C1 segment of cervical spinal cord (tissue), 14 donors: ENCODE data around the gene MPRIP.
"Not testable (repeated sequence)": the region's sequence is repeated elsewhere in the genome, so short reads cannot be mapped to it uniquely, and the experiment has no call there.

ENCODE experiments used
- DNase-seq, 14 donors: peaks; one replicate each; lab custom pipeline; 2025; lab: John Stamatoyannopoulos, UW

Gene MPRIP, protein sequence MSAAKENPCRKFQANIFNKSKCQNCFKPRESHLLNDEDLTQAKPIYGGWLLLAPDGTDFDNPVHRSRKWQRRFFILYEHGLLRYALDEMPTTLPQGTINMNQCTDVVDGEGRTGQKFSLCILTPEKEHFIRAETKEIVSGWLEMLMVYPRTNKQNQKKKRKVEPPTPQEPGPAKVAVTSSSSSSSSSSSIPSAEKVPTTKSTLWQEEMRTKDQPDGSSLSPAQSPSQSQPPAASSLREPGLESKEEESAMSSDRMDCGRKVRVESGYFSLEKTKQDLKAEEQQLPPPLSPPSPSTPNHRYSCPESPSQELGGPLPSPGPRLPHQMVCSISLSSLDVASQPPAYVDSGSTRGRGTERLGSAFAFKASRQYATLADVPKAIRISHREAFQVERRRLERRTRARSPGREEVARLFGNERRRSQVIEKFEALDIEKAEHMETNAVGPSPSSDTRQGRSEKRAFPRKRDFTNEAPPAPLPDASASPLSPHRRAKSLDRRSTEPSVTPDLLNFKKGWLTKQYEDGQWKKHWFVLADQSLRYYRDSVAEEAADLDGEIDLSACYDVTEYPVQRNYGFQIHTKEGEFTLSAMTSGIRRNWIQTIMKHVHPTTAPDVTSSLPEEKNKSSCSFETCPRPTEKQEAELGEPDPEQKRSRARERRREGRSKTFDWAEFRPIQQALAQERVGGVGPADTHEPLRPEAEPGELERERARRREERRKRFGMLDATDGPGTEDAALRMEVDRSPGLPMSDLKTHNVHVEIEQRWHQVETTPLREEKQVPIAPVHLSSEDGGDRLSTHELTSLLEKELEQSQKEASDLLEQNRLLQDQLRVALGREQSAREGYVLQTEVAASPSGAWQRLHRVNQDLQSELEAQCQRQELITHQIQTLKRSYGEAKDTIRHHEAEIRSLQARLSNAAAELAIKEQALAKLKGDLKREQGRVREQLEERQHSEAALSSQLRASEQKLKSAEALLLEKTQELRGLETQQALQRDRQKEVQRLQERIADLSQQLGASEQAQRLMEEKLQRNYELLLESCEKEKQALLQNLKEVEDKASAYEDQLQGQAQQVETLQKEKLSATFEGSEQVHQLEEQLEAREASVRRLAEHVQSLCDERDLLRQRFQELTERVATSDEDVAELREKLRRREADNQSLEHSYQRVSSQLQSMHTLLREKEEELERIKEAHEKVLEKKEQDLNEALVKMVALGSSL (N-terminal part only)

DNA sequence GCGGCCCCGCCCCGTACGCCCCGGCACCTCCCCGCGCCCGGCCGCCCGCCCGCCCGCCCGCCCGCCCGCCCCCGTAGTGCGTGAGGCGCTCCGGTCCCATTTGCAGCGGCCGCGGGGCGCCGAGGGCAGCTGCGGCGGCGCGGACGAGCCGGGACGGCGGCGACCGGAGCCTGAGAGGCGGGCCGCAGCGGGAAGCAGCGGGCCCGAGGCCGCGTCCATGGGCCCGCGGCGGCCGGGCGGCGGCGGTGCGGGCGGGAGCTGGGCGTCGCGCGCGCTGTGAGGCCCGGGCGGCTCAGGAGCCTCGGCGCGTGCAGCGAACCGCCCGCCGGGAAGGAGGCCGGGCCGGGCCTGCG lies at the start of gene MPRIP:
TSS of gene MPRIP (plus strand) at position 74 of the 353 bp plus-strand sequence. CDS start 392 bp downstream, outside the sequence.
- DNase-seq, result no peak

DNA sequence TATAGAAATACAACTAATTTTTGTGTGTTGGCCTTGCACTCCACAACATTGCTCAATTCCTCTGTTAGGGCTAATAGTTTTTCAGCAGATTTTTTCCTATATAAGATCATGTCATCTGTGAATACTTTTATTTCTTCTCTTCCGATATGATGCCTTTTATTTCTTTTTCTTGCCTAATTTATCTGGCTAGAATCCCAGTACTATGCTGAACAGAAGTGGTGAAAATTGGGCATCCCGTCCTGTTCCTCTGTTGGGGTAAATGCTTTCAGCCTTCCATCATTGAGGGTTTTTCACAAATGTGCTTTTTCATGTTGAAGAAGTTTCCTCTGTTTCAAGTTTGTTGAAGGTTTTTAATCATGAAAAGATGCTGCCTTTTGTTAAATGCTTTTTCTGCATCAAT lies 47.6 kb upstream of the MPRIP start:
- no peak for DNase-seq

DNA sequence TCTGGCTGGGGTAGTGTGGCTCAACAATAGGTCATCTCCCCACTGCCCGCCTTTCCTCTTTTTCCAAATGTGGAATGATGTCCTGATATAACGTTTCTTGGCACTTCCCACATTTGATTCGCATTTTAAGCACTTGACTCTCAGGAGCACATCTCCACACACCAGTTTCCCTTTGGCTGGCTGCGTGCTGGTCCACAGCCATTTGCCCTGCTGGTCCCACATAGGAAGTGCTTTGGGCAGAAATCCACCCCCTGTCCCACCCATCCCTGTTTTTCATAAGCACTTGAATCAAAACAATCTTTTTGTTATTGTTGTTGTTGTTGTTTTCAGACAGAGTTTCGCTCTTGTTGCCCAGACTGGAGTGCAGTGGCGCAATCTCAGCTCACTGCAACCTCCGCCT lies 46.3 kb upstream of the MPRIP start:
- DNase-seq, result no peak

DNA sequence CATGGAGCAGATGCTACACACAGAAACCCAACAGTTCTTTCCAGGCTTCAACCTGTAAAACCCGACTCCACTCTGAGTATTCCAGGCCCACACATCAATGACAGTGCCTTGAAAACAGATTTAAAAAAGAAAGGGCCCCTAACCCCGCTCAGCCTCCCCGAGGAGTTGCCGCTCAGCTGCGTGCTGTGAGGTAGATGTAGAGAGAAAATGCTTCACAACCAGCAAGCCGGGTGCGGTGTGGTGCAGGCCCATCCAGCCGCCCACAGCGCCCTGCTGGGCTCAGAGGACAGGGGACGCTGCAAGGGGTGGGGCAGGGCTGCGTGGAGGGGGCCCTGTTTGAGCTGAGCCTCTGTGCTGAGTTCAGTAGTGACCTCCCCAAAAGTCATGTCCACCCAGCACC lies 45.5 kb upstream of the MPRIP start:
- not testable (repeated sequence) for DNase-seq

DNA sequence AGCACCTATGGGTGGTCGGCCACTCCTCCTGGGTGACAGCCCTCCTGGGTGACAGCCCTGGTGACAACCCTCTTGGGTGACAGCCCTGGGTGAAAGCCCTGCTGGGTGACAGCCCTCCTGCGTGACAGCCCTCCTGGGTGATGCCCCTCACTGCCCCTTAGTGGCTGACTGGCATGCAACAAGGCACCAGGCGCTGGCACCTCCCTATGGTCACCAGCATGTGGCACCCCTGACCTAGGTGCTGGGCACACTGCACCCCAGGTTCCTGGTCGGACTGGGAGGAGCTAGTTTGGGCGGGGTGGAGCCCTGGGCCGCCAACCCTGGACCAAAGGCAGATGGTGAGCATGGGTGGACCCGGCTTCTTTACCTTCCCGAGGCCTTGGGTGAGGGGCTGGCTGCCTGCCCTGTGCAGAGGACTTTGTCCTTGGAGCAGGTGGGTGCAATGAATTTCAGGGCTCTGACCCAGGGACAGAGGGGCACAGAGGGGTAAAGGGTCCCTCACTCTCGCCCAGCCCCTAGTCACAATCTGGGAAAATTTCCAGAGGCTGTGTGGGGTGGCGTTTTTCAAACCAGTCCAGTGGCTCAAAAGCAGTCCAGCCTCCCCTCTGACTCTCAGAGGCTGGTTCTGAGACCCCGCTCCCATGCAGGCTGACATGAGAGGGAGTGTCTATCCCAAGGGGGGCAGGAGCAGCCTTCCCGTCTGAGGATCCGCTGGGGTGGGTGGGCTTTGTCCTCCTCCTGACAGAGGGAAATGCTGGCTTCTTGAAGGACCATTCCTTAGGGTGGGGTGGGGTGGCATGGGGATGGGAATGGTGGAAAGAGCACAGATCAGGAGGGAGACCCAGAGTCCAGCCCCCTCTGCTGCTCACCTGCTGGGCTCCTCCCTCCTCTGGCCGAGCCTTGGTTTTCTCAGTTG lies 44.5 kb upstream of the MPRIP start:
- peak in 2 of 14 donors; percentile 7 to 11 for DNase-seq

DNA sequence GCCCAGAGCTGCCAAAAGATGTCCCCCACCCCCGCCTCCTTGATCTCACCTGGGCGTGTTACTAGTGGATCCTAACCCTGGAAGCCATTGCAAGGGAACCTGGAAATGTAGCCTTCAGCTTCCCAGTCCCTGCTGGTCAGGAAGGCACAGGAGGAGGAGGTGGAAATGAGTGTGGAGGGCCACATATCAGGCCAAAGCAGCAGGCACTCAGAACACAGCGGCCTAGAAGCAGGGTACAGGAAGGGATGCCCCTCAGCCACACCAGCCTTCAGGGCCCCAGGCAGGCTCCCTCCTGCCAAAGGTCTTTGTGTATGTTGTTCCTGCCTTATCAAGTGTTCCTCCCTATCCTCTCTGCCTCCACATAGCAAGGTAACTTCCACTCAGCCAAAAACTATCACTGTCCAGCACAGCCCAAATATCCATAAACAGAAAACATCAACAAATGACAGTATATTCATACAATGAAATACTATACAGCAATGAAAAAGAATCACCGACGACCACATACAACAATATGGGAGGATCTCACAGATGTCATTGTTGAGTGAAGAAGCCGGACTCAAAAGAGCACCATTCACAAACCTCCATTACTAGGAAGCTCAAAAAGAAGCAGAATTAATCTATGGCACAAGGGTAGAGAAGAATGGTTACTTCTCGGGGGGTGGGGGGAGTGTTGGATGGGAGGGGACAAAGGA lies 42.2 kb upstream of the MPRIP start:
- DNase-seq, result no peak

DNA sequence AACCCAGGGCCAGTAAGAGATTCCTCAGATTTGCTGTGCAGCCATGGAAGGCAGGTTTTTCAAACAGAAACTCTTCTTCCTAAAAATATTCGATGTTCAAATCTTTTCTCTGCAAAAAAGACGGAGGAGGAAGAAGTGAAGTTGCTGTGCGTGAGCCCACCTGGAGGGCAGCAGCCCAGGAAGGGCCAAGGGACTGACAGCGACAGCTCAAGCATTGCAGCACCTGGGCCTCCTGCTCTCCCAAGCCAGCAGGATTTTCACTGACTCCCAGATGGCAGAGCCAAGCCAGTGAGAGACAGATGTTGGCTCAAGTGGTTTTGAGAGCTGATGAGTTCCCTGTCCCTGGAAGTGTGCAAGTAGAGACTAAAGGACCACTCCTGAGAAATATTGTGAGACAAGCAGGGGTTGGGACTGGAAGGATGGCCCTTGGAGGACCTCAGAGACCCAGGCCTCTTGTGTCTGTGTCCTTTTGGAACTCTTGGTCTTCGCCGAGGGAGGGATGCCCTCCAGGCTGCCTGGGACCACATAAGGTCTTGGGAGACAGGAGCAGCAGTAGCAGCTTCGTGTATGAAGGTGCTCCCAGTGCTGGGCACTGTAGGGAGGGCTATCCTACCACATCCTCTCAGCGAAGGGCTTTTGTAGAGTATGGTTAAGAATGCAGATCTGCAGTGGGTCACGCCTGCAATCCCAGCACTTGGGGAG lies 41.0 kb upstream of the MPRIP start:
- DNase-seq, result no peak

DNA sequence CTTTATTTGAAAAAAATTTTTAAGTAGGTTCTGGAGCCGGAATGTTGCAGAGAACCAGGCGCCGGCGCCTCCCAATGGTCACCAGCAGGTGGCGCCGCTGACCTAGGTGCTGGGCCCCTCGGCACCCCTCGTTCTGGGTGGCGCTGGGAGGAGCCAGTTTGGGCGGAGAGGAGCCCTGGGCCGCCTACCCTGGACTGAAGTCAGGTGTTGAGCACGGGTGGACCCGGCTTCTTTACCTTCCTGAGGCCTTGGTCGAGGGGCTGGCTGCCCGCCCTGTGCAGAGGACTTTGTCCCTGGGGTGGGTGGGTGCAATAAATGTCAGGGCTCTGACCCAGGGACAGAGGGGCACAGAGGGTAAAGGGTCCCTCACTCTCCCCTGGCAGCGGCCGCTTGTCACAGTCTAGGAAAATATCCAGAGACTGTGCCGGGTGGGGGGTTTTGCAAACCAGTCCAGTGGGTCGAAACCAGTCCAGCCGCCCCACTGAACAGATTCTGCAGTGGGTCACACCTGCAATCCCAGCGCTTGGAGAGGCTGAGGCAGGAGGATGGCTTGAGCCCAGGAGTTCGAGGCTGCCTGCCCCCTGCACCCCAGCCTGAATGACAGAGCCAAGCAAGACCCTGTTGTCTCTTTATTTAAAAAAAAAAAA lies 40.3 kb upstream of the MPRIP start:
- DNase-seq, result peak in 12 of 14 donors; percentile 6 to 76 (median 33)

DNA sequence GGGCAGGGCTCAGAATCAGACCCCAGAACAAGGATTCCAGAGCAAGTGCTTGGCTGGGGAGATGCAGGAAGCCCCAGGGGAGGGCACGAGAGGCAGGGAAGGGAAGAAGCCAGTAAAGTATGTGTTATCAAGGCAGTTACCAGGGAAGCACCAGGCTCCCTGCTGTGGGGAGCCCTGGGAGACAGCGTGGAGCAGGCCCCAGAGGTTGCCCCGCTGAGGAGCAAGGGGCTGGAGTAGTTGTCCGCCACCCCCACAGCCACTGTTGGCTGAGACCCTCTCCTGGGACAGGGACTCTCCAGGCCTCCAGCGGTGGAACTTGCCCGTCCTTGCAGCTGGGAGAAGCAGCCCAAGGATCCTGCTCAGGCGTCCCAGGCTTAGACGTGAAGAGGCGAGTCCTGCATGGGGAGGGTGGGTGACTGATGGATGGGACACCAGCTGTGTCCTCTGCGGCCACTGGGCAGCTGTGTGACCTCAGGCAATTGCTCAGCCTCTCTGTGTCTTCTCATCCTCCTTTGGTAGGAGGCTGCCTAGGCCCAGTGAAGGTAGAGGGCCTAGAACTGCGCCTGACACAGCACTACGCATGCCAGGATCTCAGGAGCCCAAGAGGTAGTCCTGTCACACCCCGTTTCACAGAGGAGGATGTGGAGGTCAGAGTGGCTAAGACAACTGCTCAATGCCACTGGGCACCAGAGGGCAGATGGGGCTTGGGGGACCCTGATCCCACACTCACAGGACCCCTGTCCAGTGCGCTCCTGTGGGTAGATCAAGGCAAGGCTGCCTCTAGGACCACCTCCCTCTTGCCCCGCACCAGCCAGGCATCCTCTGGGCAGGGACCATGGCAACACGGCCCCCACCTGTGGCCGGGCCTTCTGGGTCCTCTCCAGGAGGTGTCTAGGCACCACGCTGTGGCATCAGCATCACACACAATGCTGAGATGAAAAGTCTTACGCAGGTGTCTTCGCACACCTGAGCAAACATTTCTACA lies 39.2 kb upstream of the MPRIP start:
- DNase-seq, result not testable (repeated sequence)

DNA sequence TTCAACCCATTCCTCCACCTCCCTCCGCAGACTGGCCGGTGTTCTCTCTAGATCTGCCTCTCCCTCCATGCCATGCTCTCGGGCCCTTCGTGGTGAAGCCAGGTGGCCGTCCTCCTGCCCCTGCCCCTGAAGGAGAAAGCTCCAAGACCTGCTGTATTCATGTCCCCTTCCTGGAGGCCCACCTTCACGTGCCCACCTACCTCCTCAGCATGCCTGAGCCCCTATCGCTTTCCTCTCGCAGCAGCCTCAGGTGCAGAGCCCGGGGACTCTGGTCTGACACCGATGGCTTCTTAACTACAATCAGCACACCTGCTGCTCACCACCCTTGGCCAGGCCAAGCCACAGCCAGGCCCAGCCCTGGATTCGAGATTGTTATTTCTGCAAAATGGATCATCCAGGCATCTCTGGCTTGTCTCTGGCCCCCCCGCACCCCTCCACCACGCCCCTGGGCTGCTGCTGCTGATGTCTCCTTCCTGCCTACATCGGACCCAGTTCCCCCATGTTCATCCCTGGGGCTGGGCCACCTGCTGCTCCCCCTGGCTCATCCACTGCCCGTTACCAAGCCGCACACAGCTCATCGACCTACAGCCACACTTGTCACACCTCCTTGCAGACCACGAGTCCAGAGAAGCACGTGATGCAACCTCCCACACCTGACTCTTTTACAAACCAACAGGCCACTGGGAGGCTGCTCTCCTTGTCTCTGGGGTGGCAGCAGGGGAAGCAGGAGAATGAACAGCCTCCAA lies 37.8 kb upstream of the MPRIP start:
- no peak for DNase-seq

DNA sequence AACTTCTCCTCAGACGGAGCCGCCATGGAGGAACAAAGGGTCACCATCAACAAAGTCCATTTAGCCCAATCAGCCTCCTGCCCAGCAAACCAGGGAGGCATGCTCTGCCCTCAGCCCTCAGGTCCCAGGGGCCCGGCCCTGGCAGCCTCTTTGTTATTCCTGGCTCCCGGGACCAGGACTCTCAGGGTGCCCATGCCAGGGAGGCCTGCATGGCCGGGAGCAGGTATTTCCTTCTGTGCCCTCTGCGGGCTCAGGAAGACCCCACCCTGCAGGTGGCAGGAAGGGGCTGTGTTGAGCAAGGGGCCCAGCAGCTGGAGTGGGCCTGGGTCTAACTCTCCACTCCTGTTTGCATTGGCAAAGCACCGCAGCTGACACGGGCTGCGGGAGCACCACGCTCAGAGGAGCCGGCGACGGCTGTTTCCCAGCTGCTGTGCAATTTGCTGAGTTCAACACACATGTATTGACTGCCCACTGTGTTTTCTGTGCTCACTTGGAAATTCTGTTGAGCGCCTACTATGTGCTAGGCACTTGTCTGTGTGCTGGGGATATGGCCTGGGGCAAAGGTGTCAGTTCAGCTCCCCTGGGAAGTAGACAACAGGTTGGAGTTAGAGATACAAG lies 37.2 kb upstream of the MPRIP start:
- DNase-seq, result not testable (repeated sequence)

DNA sequence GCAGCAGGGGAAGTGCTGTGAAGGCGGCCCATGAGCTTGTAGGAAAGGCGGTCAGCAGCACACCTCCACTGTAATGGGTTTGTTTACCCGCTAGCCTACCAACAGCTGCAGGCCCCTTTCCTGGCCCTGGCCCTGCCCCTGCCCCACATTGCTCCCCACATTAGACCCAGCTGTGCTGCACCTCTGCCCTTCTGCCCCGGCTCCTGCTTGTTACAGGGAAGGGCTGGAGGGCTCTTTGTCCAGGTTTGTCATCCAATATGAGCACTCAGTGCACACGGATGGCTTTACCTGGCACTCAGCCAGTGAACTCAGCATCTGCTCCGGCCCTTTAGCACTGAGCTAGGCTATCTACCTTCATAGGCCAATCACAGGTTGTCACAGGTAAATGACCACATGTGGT lies 34.4 kb upstream of the MPRIP start:
- DNase-seq, result not testable (repeated sequence)

DNA sequence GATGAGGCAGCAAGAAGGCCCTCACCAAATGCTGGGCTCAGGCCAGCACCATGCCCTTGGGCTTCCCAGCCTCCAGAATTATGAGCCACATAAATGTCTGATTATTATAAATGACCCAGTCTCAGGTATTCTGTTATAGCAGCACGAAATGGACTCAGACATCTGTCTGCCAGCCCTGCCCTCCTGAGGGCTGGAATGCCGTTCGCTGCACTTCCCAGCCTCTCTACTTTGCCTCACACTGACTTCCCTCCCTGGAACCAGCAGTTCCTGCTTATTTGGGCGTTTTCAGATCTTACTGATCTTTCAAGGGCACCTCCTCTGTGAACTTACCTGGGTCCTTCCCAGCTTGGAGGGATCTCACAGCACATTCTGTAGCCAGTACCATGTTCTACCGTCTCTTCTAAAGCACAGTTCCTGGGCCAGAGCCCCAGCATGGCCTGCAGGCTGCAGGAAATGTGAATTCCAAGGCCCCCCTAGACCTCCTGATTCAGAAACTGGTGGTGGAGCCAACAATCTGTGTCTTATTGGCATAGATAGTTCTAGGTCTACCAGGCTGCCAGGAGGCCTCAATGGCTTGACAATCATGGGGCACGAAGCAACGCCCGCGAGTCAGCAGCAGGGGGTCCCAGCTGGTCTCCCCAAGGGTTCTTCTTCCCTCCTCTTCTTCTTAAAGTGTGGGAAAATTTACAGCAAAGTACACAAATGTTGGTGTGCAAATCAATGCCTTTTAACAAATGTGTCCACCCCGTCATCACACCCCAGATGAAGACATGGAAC lies 33.4 kb upstream of the MPRIP start:
- not testable (repeated sequence) for DNase-seq

DNA sequence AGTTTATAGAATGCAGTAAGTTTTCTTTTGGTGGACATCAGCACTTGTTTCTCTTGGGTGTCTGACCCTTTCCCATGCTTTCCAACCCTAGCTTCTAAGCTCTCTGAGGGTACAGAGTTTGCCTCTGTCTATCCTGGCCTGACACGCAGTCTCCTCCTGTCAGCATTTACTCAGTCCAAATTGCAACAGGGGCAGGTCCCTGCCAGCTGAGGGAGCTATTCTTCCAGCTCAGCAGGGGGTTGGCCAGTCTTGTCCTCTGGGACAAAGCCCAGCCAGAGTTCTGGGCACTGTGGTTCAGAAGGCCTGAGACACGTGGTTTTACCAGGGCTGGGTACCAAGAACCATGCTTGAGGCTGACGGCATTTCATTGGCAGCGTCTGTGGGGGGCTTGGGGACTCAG lies 32.3 kb upstream of the MPRIP start:
- peak in 1 of 14 donors; percentile 11 for DNase-seq

DNA sequence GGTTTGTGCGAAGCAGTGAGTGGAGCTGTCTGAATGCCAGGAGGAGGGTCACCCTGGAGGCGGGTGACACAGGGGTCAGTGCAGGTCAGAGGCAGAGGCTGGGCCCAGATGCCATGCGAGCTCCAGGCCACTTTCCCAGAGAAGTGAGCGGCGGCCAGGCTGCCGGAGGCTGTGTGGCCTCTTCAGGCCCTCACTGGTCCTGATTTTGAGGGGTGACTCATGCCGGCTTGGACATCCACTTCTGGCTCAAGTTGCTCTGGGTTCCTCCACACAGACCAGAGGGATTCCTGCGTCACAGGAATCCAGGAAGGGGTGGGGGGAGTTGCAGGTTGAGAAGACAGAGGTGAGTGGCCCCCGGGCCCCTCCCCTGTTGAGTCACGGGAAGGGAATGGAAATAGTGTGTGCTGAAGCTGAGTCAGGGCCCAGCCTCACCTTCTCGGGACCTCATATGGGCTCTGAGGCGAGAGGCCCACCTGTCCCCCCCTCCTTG lies 31.7 kb upstream of the MPRIP start:
- DNase-seq, result not testable (repeated sequence)
